Astrocyte (in vitro differentiated cells and primary cell): ENCODE measurements around the gene DCHS2. TPM values are rescaled to one million over a fixed set of nuclear protein-coding genes. Genes with fewer than 3 reads are reported as not detected.

Experiments used
- DNase-seq: peaks from one replicate; pipeline ENCODE4 v3.0.0-alpha.2; 2010; ENCODE audit warnings: low read depth
- FAIRE-seq: peaks from 2 replicates; lab custom pipeline; 2011; peaks lifted over from hg19 to GRCh38; lab: Jason Lieb, UNC
- H2AFZ ChIP-seq: 2 replicates; pipeline ENCODE4 v1.6.0; 2012; ENCODE audit warnings: low read depth, low read length, inconsistent platforms
- H3K27ac ChIP-seq: 2 replicates; pipeline ENCODE4 v1.5.1; 2011; ENCODE audit warnings: low read depth, low read length, inconsistent platforms
- H3K27me3 ChIP-seq: 2 replicates; pipeline ENCODE4 v1.6.0; 2011; ENCODE audit warnings: low read length, inconsistent platforms; ENCODE audit not compliant: insufficient read depth
- H3K36me3 ChIP-seq: 2 replicates; pipeline ENCODE4 v1.5.1; 2011; ENCODE audit warnings: low read length, inconsistent platforms; ENCODE audit not compliant: insufficient read depth
- H3K4me1 ChIP-seq: 2 replicates; pipeline ENCODE4 v1.5.1; 2011; ENCODE audit warnings: low read length, inconsistent platforms; ENCODE audit not compliant: insufficient read depth
- H3K4me2 ChIP-seq: 2 replicates; pipeline ENCODE4 v1.6.0; 2012; ENCODE audit warnings: low read length, inconsistent platforms
- H3K4me3 ChIP-seq: 2 replicates; pipeline ENCODE4 v1.5.1; 2011; ENCODE audit warnings: low read depth, mild to moderate bottlenecking, low read length, inconsistent platforms; ENCODE audit not compliant: insufficient read depth
- H3K79me2 ChIP-seq: 2 replicates; pipeline ENCODE4 v1.6.0; 2012; ENCODE audit warnings: mild to moderate bottlenecking, low read length, inconsistent platforms; ENCODE audit not compliant: insufficient read depth
- H3K9ac ChIP-seq: 2 replicates; pipeline ENCODE4 v1.6.0; 2012; ENCODE audit warnings: mild to moderate bottlenecking, low read length, inconsistent platforms
- H3K9me3 ChIP-seq: 2 replicates; pipeline ENCODE4 v1.5.1; 2012; ENCODE audit warnings: low read depth, mild to moderate bottlenecking, low read length, inconsistent platforms; ENCODE audit not compliant: insufficient read depth
- H4K20me1 ChIP-seq: 2 replicates; pipeline ENCODE4 v1.6.0; 2012; ENCODE audit warnings: low read length, inconsistent platforms; ENCODE audit not compliant: insufficient read depth
- H3K27ac Mint-ChIP-seq: one replicate; pipeline ENCODE4 v1.8.0; 2021; ENCODE audit warnings: mild to moderate bottlenecking, mixed read lengths; ENCODE audit not compliant: unreplicated experiment
- H3K27me3 Mint-ChIP-seq: one replicate; pipeline ENCODE4 v1.8.0; 2021; ENCODE audit warnings: low read depth, mixed read lengths; ENCODE audit not compliant: unreplicated experiment
- H3K36me3 Mint-ChIP-seq: one replicate; pipeline ENCODE4 v1.8.0; 2021; ENCODE audit warnings: low read depth, mixed read lengths; ENCODE audit not compliant: unreplicated experiment
- H3K4me1 Mint-ChIP-seq: one replicate; pipeline ENCODE4 v1.8.0; 2021; ENCODE audit warnings: low read depth, mixed read lengths; ENCODE audit not compliant: unreplicated experiment
- H3K4me3 Mint-ChIP-seq: one replicate; pipeline ENCODE4 v1.8.0; 2021; ENCODE audit warnings: mild to moderate bottlenecking, moderate library complexity, mixed read lengths; ENCODE audit not compliant: unreplicated experiment
- H3K9me3 Mint-ChIP-seq: one replicate; pipeline ENCODE4 v1.8.0; 2021; ENCODE audit warnings: mild to moderate bottlenecking, mixed read lengths; ENCODE audit not compliant: unreplicated experiment
- CTCF ChIP-seq: IDR thresholded peaks from 2 replicates; pipeline ENCODE4 v1.5.1; 2011; ENCODE audit warnings: low read depth, mild to moderate bottlenecking, inconsistent platforms, low read length, moderate library complexity; ENCODE audit not compliant: insufficient read depth
- EZH2 ChIP-seq: IDR thresholded peaks from 2 replicates; pipeline ENCODE4 v1.6.1; 2012; ENCODE audit warnings: mild to moderate bottlenecking, low read length, inconsistent platforms; ENCODE audit not compliant: insufficient read depth
- total RNA-seq: library from RNA; stranded (reverse); gene quantifications from 2 replicates; pipeline ENCODE4 v1.2.1, GENCODE V29; 2021

The DCHS2 gene
- total RNA-seq, 1 donor from 2014 or later, result 0.25 TPM

DNA sequence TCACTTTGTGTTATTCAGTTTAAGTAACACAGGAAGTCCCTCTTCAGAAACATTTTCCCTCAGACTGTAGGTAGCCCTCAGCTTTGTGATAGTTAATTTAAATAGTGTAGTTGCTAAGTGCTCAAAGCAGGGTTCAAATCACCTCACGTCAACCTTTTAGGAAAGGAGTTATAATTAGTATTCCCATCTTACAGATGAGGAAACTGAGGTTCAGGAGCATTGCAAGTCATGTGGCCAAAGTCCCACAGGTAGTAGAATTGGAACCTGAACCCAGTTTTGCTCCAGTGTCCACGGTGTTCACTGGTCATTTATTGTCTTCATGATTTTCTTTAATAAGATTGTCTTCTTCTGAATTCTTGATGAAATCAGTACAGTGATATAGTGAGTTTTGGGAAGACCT lies 4.3 kb upstream of the DCHS2 start:
- Mint-ChIP-seq H3K27me3 (peaks cover 48% of the 10 kb centered on the region), H3K4me3 (no peak overlapping the region), H3K27ac (no peak overlapping the region), H3K4me1 (no peaks in the 10 kb centered on the region), H3K9me3 (peaks cover 3% of the 10 kb centered on the region), H3K36me3 (no peaks in the 10 kb centered on the region)
- Histone ChIP-seq H3K9ac (no peak overlapping the region), H3K4me3 (no peak overlapping the region), H4K20me1 (no peaks in the 10 kb centered on the region), H2AFZ (no peak overlapping the region), H3K79me2 (no peaks in the 10 kb centered on the region), H3K9me3 (no peaks in the 10 kb centered on the region), H3K27ac (no peak overlapping the region), H3K4me1 (no peaks in the 10 kb centered on the region), H3K36me3 (no peaks in the 10 kb centered on the region), H3K27me3 (peaks cover 32% of the 10 kb centered on the region), H3K4me2 (no peak overlapping the region)
- no peak for DNase-seq
- TF ChIP-seq EZH2 (no peak), CTCF (no peak)
- no peak for FAIRE-seq

GRCh38 chr4:154492288-154492687 lies 689 bp upstream of the DCHS2 start:
- peaks cover 9% of the 10 kb centered on the region for H3K9me3 Mint-ChIP-seq
- H3K27me3 ChIP-seq, result peaks cover 37% of the 10 kb centered on the region
- H3K9me3 ChIP-seq, result peaks cover 4% of the 10 kb centered on the region
- no peak for DNase-seq
- H3K79me2 ChIP-seq, result no peaks in the 10 kb centered on the region
- H3K27ac Mint-ChIP-seq, result no peak overlapping the region
- no peak overlapping the region for H3K27ac ChIP-seq
- no peaks in the 10 kb centered on the region for H3K36me3 ChIP-seq
- no peaks in the 10 kb centered on the region for H3K4me1 ChIP-seq
- no peaks in the 10 kb centered on the region for H4K20me1 ChIP-seq
- H3K4me3 Mint-ChIP-seq, result no peak overlapping the region
- H3K9ac ChIP-seq, result no peak overlapping the region
- H3K36me3 Mint-ChIP-seq, result no peaks in the 10 kb centered on the region
- H2AFZ ChIP-seq, result peak overlapping the region; percentile 26
- no peaks in the 10 kb centered on the region for H3K4me1 Mint-ChIP-seq
- no peak overlapping the region for H3K4me3 ChIP-seq
- no peak for TF ChIP-seq EZH2
- no peak for TF ChIP-seq CTCF
- H3K4me2 ChIP-seq, result peak overlapping the region; percentile 80
- peaks cover 44% of the 10 kb centered on the region for H3K27me3 Mint-ChIP-seq
- no peak for FAIRE-seq

GRCh38 chr4:154490583-154491340 lies 837 bp downstream of the DCHS2 start:
- H3K27me3 Mint-ChIP-seq, result peaks cover 34% of the 10 kb centered on the region
- DNase-seq (no peak), FAIRE-seq (no peak)
- no peak overlapping the region for H3K9ac ChIP-seq
- peak overlapping the region; percentile 33 for H3K4me3 ChIP-seq
- H4K20me1 ChIP-seq, result no peaks in the 10 kb centered on the region
- peak overlapping the region; percentile 26 for H3K27ac Mint-ChIP-seq
- no peaks in the 10 kb centered on the region for H3K36me3 Mint-ChIP-seq
- peak overlapping the region; percentile 73 for H2AFZ ChIP-seq
- H3K27ac ChIP-seq, result no peak overlapping the region
- H3K4me1 ChIP-seq, result no peaks in the 10 kb centered on the region
- no peaks in the 10 kb centered on the region for H3K36me3 ChIP-seq
- no peaks in the 10 kb centered on the region for H3K4me1 Mint-ChIP-seq
- H3K9me3 ChIP-seq, result peaks cover 4% of the 10 kb centered on the region
- no peaks in the 10 kb centered on the region for H3K79me2 ChIP-seq
- H3K4me3 Mint-ChIP-seq, result peak overlapping the region; percentile 80
- peaks cover 36% of the 10 kb centered on the region for H3K27me3 ChIP-seq
- TF ChIP-seq CTCF (no peak), EZH2 (no peak)
- peaks cover 9% of the 10 kb centered on the region for H3K9me3 Mint-ChIP-seq
- peak overlapping the region; percentile 80 for H3K4me2 ChIP-seq
